ENCODE data around the gene AKR1D1. TPM values are rescaled to one million over a fixed set of nuclear protein-coding genes. Genes with fewer than 3 reads are reported as not detected.
"Not testable (repeated sequence)": the region's sequence is repeated elsewhere in the genome, so short reads cannot be mapped to it uniquely, and the experiment has no call there.

Gene AKR1D1
- total and polyA plus RNA-seq, 2 of the 13 experiments (the other 11 are each of a cell fraction or from before 2014, with no cell fraction given), result 6.9 to 37.0 TPM

DNA sequence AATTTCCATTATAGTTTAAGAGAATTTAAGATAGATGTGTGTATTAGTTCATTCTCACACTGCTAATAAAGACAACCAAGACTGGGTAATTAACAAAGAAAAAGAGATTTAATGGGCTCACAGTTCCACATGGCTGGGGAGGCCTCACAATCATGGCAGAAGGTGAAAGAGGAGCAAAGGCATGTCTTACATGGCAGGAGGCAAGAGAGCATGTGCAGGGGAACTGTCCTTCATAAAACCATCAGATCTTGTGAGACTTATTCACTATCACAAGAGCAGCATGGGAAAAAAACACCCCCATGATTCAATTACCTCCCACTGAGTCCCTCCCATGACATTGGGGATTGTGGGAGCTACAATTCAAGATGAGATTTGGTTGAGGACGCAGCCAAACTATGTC is 473 bp upstream of the AKR1D1 start:
- H2AFZ ChIP-seq (ENCODE audit: low read length); H3K9ac ChIP-seq (ENCODE audit: insufficient read depth, low read depth, low read length); ATAC-seq; in situ Hi-C loops (cut with HindIII; ENCODE audit: extremely low pct_ligation_motif_present, low pct_unique_long_range_greater_than_20kb); CTCF ChIA-PET (ENCODE audit: low intra/inter-chr PET ratio, low total read pairs); DNase-seq (ENCODE audit: low spot score); H3K79me2 ChIP-seq (ENCODE audit: insufficient read depth, low read length); H3K4me2 ChIP-seq (ENCODE audit: low read depth, low read length); H3K27ac ChIP-seq (ENCODE audit: extremely low read length, insufficient read depth, low read length); intact Hi-C loops (cut with micrococcal nuclease; ENCODE audit: unreplicated experiment); H3K27me3 ChIP-seq (ENCODE audit: control insufficient read depth in 1 of 2, insufficient read depth in 2 of 2, low read length in 2 of 2); POLR2A ChIA-PET; FAIRE-seq; H3K36me3 ChIP-seq (replicated peaks in 1 of 2; ENCODE audit: control insufficient read depth in 1 of 2, insufficient read depth in 2 of 2, low read length in 2 of 2); BruUV-seq (replicated peaks); H3K4me3 ChIP-seq (replicated peaks in 1 of 3; ENCODE audit: insufficient read depth in 1 of 3, low read depth in 2 of 3, low read length in 3 of 3); H4K20me1 ChIP-seq (ENCODE audit: insufficient read depth, low read length): not testable (repeated sequence)
- 93% methylated on average over 1 of the region's 1 CpG for WGBS (ENCODE audit: low lambda C conversion rate)
- Histone ChIP-seq H3K4me1 (ENCODE audit: insufficient read depth, low read length) (peaks cover 32% of the 10 kb centered on the region), H3K9me3 (ENCODE audit: low read length) (peaks cover 38% of the 10 kb centered on the region)
- TF ChIP-seq, protein P1, sequence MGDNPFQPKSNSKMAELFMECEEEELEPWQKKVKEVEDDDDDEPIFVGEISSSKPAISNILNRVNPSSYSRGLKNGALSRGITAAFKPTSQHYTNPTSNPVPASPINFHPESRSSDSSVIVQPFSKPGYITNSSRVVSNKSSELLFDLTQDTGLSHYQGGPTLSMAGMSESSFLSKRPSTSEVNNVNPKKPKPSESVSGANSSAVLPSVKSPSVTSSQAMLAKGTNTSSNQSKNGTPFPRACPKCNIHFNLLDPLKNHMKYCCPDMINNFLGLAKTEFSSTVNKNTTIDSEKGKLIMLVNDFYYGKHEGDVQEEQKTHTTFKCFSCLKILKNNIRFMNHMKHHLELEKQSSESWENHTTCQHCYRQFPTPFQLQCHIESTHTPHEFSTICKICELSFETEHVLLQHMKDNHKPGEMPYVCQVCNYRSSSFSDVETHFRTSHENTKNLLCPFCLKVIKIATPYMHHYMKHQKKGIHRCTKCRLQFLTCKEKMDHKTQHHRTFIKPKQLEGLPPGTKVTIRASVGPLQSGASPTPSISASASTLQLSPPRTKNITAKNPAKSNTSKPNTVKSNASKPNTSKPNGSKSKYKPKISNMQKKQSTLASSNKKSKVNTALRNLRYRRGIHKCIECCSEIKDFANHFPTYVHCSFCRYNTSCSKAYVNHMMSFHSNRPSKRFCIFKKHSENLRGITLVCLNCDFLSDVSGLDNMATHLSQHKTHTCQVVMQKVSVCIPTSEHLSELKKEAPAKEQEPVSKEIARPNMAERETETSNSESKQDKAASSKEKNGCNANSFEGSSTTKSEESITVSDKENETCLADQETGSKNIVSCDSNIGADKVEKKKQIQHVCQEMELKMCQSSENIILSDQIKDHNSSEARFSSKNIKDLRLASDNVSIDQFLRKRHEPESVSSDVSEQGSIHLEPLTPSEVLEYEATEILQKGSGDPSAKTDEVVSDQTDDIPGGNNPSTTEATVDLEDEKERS (CRISPR knock-in tag; IDR thresholded peaks at IDR 0.05), result 0 out of 2 replicates have a peak, but pooled peaks have one; percentile 25
- TF ChIP-seq POGZ (CRISPR knock-in tag; IDR thresholded peaks at IDR 0.05), result 0 out of 2 replicates have a peak, but pooled peaks have one; percentile 31
- peak; percentile 99 for TF ChIP-seq ZNF431 (CRISPR knock-in tag; IDR thresholded peaks at IDR 0.05; ENCODE audit: borderline replicate concordance, low read depth)

DNA sequence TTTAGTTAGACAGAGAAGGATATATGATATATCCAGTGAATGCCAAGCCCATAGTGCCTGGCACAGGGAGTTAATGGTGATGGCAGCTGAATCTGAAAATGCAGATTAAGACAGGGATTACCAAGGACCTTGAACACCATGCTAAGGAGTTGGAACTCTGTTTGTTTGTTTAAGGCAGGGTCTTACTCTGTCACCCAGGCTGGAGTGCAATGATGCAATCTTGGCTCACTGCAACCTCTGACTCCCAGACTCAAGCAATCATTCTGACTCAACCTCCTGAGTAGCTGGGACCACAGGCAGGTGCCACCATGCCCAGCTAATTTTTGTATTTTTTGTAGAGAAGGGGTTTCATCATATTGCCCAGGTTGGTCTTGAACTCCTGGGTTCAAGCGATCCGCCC is 1.6 kb downstream of the AKR1D1 start:
- CTCF ChIA-PET (ENCODE audit: low intra/inter-chr PET ratio, low total read pairs), result no interaction called here
- peak overlapping the region; percentile 7 for H3K27ac ChIP-seq (ENCODE audit: extremely low read length, insufficient read depth, low read length)
- intact Hi-C loops (cut with micrococcal nuclease; ENCODE audit: unreplicated experiment) (no loop called here), in situ Hi-C loops (cut with HindIII; ENCODE audit: extremely low pct_ligation_motif_present, low pct_unique_long_range_greater_than_20kb) (no loop called here)
- BruUV-seq (replicated peaks), result no TSS peak
- H3K4me3 ChIP-seq (replicated peaks in 1 of 3; ENCODE audit: insufficient read depth in 1 of 3, low read depth in 2 of 3, low read length in 3 of 3), result no peak overlapping the region
- POLR2A ChIA-PET, result interaction anchor here (1.0 to 1.5 kb wide), 2 partner anchors 11 to 12 kb away, joined by 4 read pairs; no protein-coding TSS in a partner anchor
- H3K4me2 ChIP-seq (ENCODE audit: low read depth, low read length), result 0 out of 2 replicates have a peak overlapping the region, but pooled peaks have one; percentile 8
- 98% methylated on average over 2 of the region's 2 CpGs for WGBS (ENCODE audit: low lambda C conversion rate)
- peaks cover 36% of the 10 kb centered on the region for H3K9me3 ChIP-seq (ENCODE audit: low read length)
- H3K9ac ChIP-seq (ENCODE audit: insufficient read depth, low read depth, low read length), result no peak overlapping the region
- FAIRE-seq, result no peak
- no peaks in the 10 kb centered on the region for H3K79me2 ChIP-seq (ENCODE audit: insufficient read depth, low read length)
- no peak overlapping the region for H2AFZ ChIP-seq (ENCODE audit: low read length)
- H3K4me1 ChIP-seq (ENCODE audit: insufficient read depth, low read length), result peaks cover 32% of the 10 kb centered on the region
- no peaks in the 10 kb centered on the region; a peak in 1 of 5 replicates for H3K36me3 ChIP-seq (replicated peaks in 1 of 2; ENCODE audit: control insufficient read depth in 1 of 2, insufficient read depth in 2 of 2, low read length in 2 of 2)
- H4K20me1 ChIP-seq (ENCODE audit: insufficient read depth, low read length), result no peaks in the 10 kb centered on the region
- no peaks in the 10 kb centered on the region for H3K27me3 ChIP-seq (ENCODE audit: control insufficient read depth in 1 of 2, insufficient read depth in 2 of 2, low read length in 2 of 2)
- DNase-seq (ENCODE audit: low spot score), result no peak
- no peak for ATAC-seq
- TF ChIP-seq ZNF124 (CRISPR knock-in tag; IDR thresholded peaks at IDR 0.05) (no peak), MXI1 (IDR thresholded peaks at IDR 0.05; ENCODE audit: borderline replicate concordance, low read depth, low read length) (no peak), MED1 (CRISPR knock-in tag; IDR thresholded peaks at IDR 0.05) (peak; percentile 50)
- TF ChIP-seq, protein P2, sequence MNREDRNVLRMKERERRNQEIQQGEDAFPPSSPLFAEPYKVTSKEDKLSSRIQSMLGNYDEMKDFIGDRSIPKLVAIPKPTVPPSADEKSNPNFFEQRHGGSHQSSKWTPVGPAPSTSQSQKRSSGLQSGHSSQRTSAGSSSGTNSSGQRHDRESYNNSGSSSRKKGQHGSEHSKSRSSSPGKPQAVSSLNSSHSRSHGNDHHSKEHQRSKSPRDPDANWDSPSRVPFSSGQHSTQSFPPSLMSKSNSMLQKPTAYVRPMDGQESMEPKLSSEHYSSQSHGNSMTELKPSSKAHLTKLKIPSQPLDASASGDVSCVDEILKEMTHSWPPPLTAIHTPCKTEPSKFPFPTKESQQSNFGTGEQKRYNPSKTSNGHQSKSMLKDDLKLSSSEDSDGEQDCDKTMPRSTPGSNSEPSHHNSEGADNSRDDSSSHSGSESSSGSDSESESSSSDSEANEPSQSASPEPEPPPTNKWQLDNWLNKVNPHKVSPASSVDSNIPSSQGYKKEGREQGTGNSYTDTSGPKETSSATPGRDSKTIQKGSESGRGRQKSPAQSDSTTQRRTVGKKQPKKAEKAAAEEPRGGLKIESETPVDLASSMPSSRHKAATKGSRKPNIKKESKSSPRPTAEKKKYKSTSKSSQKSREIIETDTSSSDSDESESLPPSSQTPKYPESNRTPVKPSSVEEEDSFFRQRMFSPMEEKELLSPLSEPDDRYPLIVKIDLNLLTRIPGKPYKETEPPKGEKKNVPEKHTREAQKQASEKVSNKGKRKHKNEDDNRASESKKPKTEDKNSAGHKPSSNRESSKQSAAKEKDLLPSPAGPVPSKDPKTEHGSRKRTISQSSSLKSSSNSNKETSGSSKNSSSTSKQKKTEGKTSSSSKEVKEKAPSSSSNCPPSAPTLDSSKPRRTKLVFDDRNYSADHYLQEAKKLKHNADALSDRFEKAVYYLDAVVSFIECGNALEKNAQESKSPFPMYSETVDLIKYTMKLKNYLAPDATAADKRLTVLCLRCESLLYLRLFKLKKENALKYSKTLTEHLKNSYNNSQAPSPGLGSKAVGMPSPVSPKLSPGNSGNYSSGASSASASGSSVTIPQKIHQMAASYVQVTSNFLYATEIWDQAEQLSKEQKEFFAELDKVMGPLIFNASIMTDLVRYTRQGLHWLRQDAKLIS (CRISPR knock-in tag; IDR thresholded peaks at IDR 0.05), result no peak
- TF ChIP-seq, protein P3, sequence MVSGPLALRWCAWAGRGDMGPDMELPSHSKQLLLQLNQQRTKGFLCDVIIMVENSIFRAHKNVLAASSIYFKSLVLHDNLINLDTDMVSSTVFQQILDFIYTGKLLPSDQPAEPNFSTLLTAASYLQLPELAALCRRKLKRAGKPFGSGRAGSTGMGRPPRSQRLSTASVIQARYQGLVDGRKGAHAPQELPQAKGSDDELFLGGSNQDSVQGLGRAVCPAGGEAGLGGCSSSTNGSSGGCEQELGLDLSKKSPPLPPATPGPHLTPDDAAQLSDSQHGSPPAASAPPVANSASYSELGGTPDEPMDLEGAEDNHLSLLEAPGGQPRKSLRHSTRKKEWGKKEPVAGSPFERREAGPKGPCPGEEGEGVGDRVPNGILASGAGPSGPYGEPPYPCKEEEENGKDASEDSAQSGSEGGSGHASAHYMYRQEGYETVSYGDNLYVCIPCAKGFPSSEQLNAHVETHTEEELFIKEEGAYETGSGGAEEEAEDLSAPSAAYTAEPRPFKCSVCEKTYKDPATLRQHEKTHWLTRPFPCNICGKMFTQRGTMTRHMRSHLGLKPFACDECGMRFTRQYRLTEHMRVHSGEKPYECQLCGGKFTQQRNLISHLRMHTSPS (CRISPR knock-in tag; IDR thresholded peaks at IDR 0.05; ENCODE audit: low read depth), result 0 out of 2 replicates have a peak, but pooled peaks have one; percentile 41

All from HepG2 (cell line).